ENCODE results near the gene RPL6.
A peak's percentile ranks its signal among the peaks of the same experiment; 100 is the strongest.

Gene RPL6

GRCh38 chr12:112427760-112428159, 18.4 kb upstream of the RPL6 start:
- Histone ChIP-seq H3K9ac (ENCODE audit: low read length) (no peak overlapping the region), H3K36me3 (ENCODE audit: control insufficient read depth in 1 of 2, insufficient read depth in 2 of 2, low read length in 2 of 2) (peaks cover 3 to 6% of the 10 kb centered on the region in 2 experiments), H2BK120ac (ENCODE audit: insufficient read depth, low read length, poor library complexity) (no peak overlapping the region), H3K18ac (ENCODE audit: low read length) (no peak overlapping the region), H3K79me1 (ENCODE audit: low read length) (no peaks in the 10 kb centered on the region), H3K27ac (ENCODE audit: low read depth, low read length) (no peak overlapping the region), H3K4me2 (ENCODE audit: low read length) (no peak overlapping the region), H3K9me3 (ENCODE audit: insufficient read depth, low read depth, low read length) (no peaks in the 10 kb centered on the region), H3K79me2 (ENCODE audit: control insufficient read depth, insufficient read depth, low read length, poor library complexity) (peaks cover 2% of the 10 kb centered on the region), H3K27me3 (ENCODE audit: insufficient read depth, low read length) (no peaks in the 10 kb centered on the region), H4K91ac (ENCODE audit: low read depth, low read length) (no peak overlapping the region), H2AK5ac (ENCODE audit: low read length) (no peak overlapping the region), H3K14ac (ENCODE audit: low read length) (no peak overlapping the region), H2BK12ac (ENCODE audit: low read length) (no peak overlapping the region), H2AFZ (ENCODE audit: insufficient read depth, low read length, poor library complexity) (no peak overlapping the region), H3K4me1 (ENCODE audit: control insufficient read depth in 1 of 2, insufficient read depth in 2 of 2, low read length in 2 of 2) (no peaks in the 10 kb centered on the region), H2BK5ac (ENCODE audit: low read depth, low read length, poor library complexity) (no peak overlapping the region), H4K8ac (ENCODE audit: low read depth, low read length) (no peak overlapping the region), H3K23ac (ENCODE audit: low read length) (no peak overlapping the region), H4K12ac (ENCODE audit: low read depth, low read length) (no peak overlapping the region), H3K4me3 (ENCODE audit: low read depth, low read length) (no peak overlapping the region), H3K4ac (ENCODE audit: low read depth, low read length) (peak overlapping the region; percentile 90)
- WGBS (ENCODE audit: extremely low coverage, insufficient coverage, insufficient read length): no CpG with 5 or more reads among the region's 2 CpGs
- DNase-seq: no peak

GRCh38 chr12:112425582-112426382, 16.4 kb upstream of the RPL6 start:
- Histone ChIP-seq H4K12ac (ENCODE audit: low read depth, low read length) (no peak overlapping the region), H3K27ac (ENCODE audit: low read depth, low read length) (no peak overlapping the region), H3K79me2 (ENCODE audit: control insufficient read depth, insufficient read depth, low read length, poor library complexity) (peaks cover 6% of the 10 kb centered on the region), H3K23ac (ENCODE audit: low read length) (no peak overlapping the region), H3K79me1 (ENCODE audit: low read length) (no peaks in the 10 kb centered on the region), H2BK120ac (ENCODE audit: insufficient read depth, low read length, poor library complexity) (no peak overlapping the region), H2AFZ (ENCODE audit: insufficient read depth, low read length, poor library complexity) (no peak overlapping the region), H3K4ac (ENCODE audit: low read depth, low read length) (peak overlapping the region; percentile 90), H3K27me3 (ENCODE audit: insufficient read depth, low read length) (no peaks in the 10 kb centered on the region), H3K4me2 (ENCODE audit: low read length) (no peak overlapping the region), H2BK5ac (ENCODE audit: low read depth, low read length, poor library complexity) (no peak overlapping the region), H3K4me3 (ENCODE audit: low read depth, low read length) (no peak overlapping the region), H4K8ac (ENCODE audit: low read depth, low read length) (no peak overlapping the region), H3K18ac (ENCODE audit: low read length) (no peak overlapping the region), H4K91ac (ENCODE audit: low read depth, low read length) (no peak overlapping the region), H2AK5ac (ENCODE audit: low read length) (no peak overlapping the region), H3K9me3 (ENCODE audit: insufficient read depth, low read depth, low read length) (no peaks in the 10 kb centered on the region), H3K4me1 (ENCODE audit: control insufficient read depth in 1 of 2, insufficient read depth in 2 of 2, low read length in 2 of 2) (no peaks in the 10 kb centered on the region), H3K14ac (ENCODE audit: low read length) (no peak overlapping the region), H3K36me3 (ENCODE audit: control insufficient read depth in 1 of 2, insufficient read depth in 2 of 2, low read length in 2 of 2) (peaks cover 0 to 3% of the 10 kb centered on the region in 2 experiments), H2BK12ac (ENCODE audit: low read length) (no peak overlapping the region), H3K9ac (ENCODE audit: low read length) (no peak overlapping the region)
- DNase-seq: no peak
- no CpG with 5 or more reads among the region's 7 CpGs for WGBS (ENCODE audit: extremely low coverage, insufficient coverage, insufficient read length)

- Histone ChIP-seq H3K27me3 (ENCODE audit: insufficient read depth, low read length) (no peaks in the 10 kb centered on the region), H2BK5ac (ENCODE audit: low read depth, low read length, poor library complexity) (no peak overlapping the region), H3K79me2 (ENCODE audit: control insufficient read depth, insufficient read depth, low read length, poor library complexity) (peaks cover 11% of the 10 kb centered on the region), H4K8ac (ENCODE audit: low read depth, low read length) (no peak overlapping the region), H3K4me1 (ENCODE audit: control insufficient read depth in 1 of 2, insufficient read depth in 2 of 2, low read length in 2 of 2) (no peaks in the 10 kb centered on the region), H3K9ac (ENCODE audit: low read length) (no peak overlapping the region), H4K91ac (ENCODE audit: low read depth, low read length) (no peak overlapping the region), H3K4me2 (ENCODE audit: low read length) (no peak overlapping the region), H3K9me3 (ENCODE audit: insufficient read depth, low read depth, low read length) (no peaks in the 10 kb centered on the region), H3K27ac (ENCODE audit: low read depth, low read length) (no peak overlapping the region), H3K14ac (ENCODE audit: low read length) (no peak overlapping the region), H3K23ac (ENCODE audit: low read length) (no peak overlapping the region), H2AK5ac (ENCODE audit: low read length) (no peak overlapping the region), H3K18ac (ENCODE audit: low read length) (no peak overlapping the region), H3K36me3 (ENCODE audit: control insufficient read depth in 1 of 2, insufficient read depth in 2 of 2, low read length in 2 of 2) (peaks cover 0 to 3% of the 10 kb centered on the region in 2 experiments), H2BK120ac (ENCODE audit: insufficient read depth, low read length, poor library complexity) (no peak overlapping the region), H3K79me1 (ENCODE audit: low read length) (peaks cover 5% of the 10 kb centered on the region), H2BK12ac (ENCODE audit: low read length) (no peak overlapping the region), H2AFZ (ENCODE audit: insufficient read depth, low read length, poor library complexity) (no peak overlapping the region), H3K4me3 (ENCODE audit: low read depth, low read length) (no peak overlapping the region), H4K12ac (ENCODE audit: low read depth, low read length) (no peak overlapping the region), H3K4ac (ENCODE audit: low read depth, low read length) (peak overlapping the region; percentile 71)
- WGBS (ENCODE audit: extremely low coverage, insufficient coverage, insufficient read length): no CpG with 5 or more reads among the region's 3 CpGs
- DNase-seq: no peak
Observed at GRCh38 chr12:112424126-112424525, 14.7 kb upstream of the RPL6 start.

GRCh38 chr12:112422531-112422930, 13.1 kb upstream of the RPL6 start:
- no CpG with 5 or more reads among the region's 5 CpGs for WGBS (ENCODE audit: extremely low coverage, insufficient coverage, insufficient read length)

More at GRCh38 chr12:112422531-112422930, 13.1 kb upstream of the RPL6 start:
- peaks cover 0 to 3% of the 10 kb centered on the region in 2 experiments for H3K36me3 ChIP-seq (ENCODE audit: control insufficient read depth in 1 of 2, insufficient read depth in 2 of 2, low read length in 2 of 2)
- H4K8ac ChIP-seq (ENCODE audit: low read depth, low read length): no peak overlapping the region
- no peak overlapping the region for H2BK120ac ChIP-seq (ENCODE audit: insufficient read depth, low read length, poor library complexity)
- no peaks in the 10 kb centered on the region for H3K9me3 ChIP-seq (ENCODE audit: insufficient read depth, low read depth, low read length)
- no peak overlapping the region for H3K4me2 ChIP-seq (ENCODE audit: low read length)
- peak overlapping the region; percentile 90 for H3K4ac ChIP-seq (ENCODE audit: low read depth, low read length)
- DNase-seq: no peak
- peaks cover 0 to 4% of the 10 kb centered on the region in 2 experiments for H3K4me1 ChIP-seq (ENCODE audit: control insufficient read depth in 1 of 2, insufficient read depth in 2 of 2, low read length in 2 of 2)
- H3K4me3 ChIP-seq (ENCODE audit: low read depth, low read length): no peak overlapping the region
- H2AK5ac ChIP-seq (ENCODE audit: low read length): no peak overlapping the region
- peaks cover 11% of the 10 kb centered on the region for H3K79me1 ChIP-seq (ENCODE audit: low read length)
- H2BK12ac ChIP-seq (ENCODE audit: low read length): no peak overlapping the region
- H3K27ac ChIP-seq (ENCODE audit: low read depth, low read length): no peak overlapping the region
- H3K18ac ChIP-seq (ENCODE audit: low read length): no peak overlapping the region
- H3K14ac ChIP-seq (ENCODE audit: low read length): no peak overlapping the region
- H4K91ac ChIP-seq (ENCODE audit: low read depth, low read length): no peak overlapping the region
- no peak overlapping the region for H4K12ac ChIP-seq (ENCODE audit: low read depth, low read length)
- H2BK5ac ChIP-seq (ENCODE audit: low read depth, low read length, poor library complexity): no peak overlapping the region
- H3K9ac ChIP-seq (ENCODE audit: low read length): no peak overlapping the region
- no peak overlapping the region for H2AFZ ChIP-seq (ENCODE audit: insufficient read depth, low read length, poor library complexity)
- H3K27me3 ChIP-seq (ENCODE audit: insufficient read depth, low read length): no peaks in the 10 kb centered on the region
- peaks cover 17% of the 10 kb centered on the region for H3K79me2 ChIP-seq (ENCODE audit: control insufficient read depth, insufficient read depth, low read length, poor library complexity)
- H3K23ac ChIP-seq (ENCODE audit: low read length): no peak overlapping the region

All from trophoblast cell (in vitro differentiated cells and primary cell).